Left ventricle myocardium inferior (tissue), 1 donor: Measurements from ENCODE around the gene KIAA1671. TPM values are rescaled to one million over a fixed set of nuclear protein-coding genes. Genes with fewer than 3 reads are reported as not detected.

Experiments
- DNase-seq: peaks from one replicate; pipeline ENCODE4 v3.0.0-alpha.2; 2020
- H3K27ac ChIP-seq: fragments of 200-600 bp; replicated peaks from 2 replicates; pipeline ENCODE4 v1.8.0; 2021
- H3K27me3 ChIP-seq: fragments of 200-600 bp; 2 replicates; pipeline ENCODE4 v1.8.0; 2021; ENCODE audit warnings: low read depth
- H3K36me3 ChIP-seq: fragments of 200-600 bp; 2 replicates; pipeline ENCODE4 v1.8.0; 2021
- H3K4me1 ChIP-seq: fragments of 200-600 bp; 2 replicates; pipeline ENCODE4 v1.8.0; 2021
- H3K4me3 ChIP-seq: fragments of 200-600 bp; 2 replicates; pipeline ENCODE4 v1.8.0; 2021; ENCODE audit warnings: mild to moderate bottlenecking, moderate library complexity
- H3K9me3 ChIP-seq: fragments of 200-600 bp; replicated peaks from 2 replicates; pipeline ENCODE4 v1.8.0; 2021
- intact Hi-C: fragments of 100-400 bp; cut with micrococcal nuclease; formaldehyde crosslinking; loops from one replicate; pipeline ENCODE4 v1.11.0; 2022
- total RNA-seq: library from RNA; stranded (reverse); fragmentation: NEBNext Ultra II Directional; extraction: Animal tissue kit (Norgen Biotek cat#: 25700); gene quantifications from one replicate; pipeline ENCODE4 v1.2.1, GENCODE V29; 2021
- TF ChIP-seq, protein P1 (sequence below): fragments of 200-600 bp; IDR thresholded peaks from 2 replicates; pipeline ENCODE4 v1.8.0; 2021; ENCODE audit warnings: antibody characterized with exemption, mild to moderate bottlenecking, borderline replicate concordance
- donor health status: DM: no; HTN: yes; CAD: no; lungs with severe emphysema.

The KIAA1671 gene
- total RNA-seq, 1 donor from 2014 or later, result 12.2 TPM

DNA sequence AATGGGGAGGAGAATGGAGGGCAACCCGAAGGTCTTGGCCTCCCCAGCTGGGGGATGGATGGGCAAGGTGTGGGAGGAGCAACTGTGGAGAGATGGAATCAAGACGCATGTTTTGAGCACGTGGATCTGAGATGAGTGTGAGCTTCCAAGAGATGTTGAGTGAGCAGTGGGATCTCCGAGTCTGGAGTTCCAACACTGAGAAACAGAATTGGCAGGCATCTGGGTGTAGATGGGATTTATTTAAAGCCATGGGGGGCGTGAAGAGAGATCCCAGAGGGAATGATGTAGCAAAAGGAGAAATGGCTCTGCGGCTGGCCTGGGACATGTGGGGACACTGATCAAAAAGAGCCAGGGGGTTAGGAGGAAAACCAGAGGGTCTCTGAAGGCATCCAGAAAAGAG lies 95.6 kb downstream of the KIAA1671 start:
- DNase-seq, result no peak

DNA sequence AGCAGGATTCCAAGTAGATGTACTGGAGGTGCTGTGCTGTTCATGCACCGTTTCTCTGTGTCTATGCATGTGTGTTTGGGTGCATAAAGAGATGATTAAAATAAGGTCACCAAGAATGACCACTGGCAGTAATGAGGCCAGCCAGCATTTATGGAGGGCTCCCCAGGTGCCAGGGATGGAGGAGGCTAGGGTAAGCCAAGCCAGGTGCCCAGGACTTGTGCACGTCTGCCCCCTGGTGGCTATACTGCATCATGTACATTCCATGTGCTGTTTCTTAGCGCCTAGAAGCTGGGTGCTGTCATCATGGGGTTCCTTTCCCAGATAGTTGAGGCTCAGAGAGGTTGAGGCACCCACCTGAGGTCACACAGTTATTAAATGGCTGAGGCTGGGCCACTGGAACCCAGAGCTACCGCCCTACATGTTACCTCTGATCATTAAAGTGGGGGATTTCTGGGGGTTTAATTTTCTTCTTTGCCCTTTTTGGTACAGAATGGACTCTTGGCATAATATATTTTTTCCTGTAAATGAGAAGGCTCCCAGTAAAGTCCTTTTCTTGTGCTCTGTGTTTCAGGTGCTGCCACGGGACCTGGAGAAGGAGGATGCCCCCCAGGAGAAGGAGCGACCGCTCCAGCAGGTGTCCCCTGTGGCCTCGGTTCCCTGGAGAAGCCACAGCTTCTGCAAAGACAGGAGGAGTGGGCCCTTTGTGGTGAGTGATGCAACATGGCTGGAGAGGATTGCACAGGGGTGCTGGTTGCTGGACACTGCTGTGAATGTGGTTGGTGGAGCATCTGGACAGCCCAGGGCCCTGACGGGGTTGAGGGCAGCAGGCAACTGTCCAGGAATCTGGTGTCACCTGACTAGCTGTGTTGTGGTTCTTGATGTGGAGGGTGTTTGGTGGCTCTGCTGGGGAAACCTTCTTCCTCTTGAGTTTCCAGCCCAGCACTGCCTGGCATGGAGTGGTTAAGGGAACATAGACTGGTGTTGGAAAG lies 96.4 kb downstream of the KIAA1671 start:
- Histone ChIP-seq H3K4me3 (no peak overlapping the region), H3K27me3 (no peaks in the 10 kb centered on the region), H3K4me1 (peaks cover 23% of the 10 kb centered on the region), H3K27ac (no peak overlapping the region), H3K36me3 (peaks cover 17% of the 10 kb centered on the region), H3K9me3 (peaks cover 8% of the 10 kb centered on the region)
- intact Hi-C loops, result loop anchor here (2.0 kb wide), 1 partner anchor 98 kb away; no protein-coding TSS in a partner anchor
- TF ChIP-seq, protein P1, sequence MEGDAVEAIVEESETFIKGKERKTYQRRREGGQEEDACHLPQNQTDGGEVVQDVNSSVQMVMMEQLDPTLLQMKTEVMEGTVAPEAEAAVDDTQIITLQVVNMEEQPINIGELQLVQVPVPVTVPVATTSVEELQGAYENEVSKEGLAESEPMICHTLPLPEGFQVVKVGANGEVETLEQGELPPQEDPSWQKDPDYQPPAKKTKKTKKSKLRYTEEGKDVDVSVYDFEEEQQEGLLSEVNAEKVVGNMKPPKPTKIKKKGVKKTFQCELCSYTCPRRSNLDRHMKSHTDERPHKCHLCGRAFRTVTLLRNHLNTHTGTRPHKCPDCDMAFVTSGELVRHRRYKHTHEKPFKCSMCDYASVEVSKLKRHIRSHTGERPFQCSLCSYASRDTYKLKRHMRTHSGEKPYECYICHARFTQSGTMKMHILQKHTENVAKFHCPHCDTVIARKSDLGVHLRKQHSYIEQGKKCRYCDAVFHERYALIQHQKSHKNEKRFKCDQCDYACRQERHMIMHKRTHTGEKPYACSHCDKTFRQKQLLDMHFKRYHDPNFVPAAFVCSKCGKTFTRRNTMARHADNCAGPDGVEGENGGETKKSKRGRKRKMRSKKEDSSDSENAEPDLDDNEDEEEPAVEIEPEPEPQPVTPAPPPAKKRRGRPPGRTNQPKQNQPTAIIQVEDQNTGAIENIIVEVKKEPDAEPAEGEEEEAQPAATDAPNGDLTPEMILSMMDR, result peak; percentile 92
- DNase-seq, result peak; percentile 66

More for the DNA sequence above, 95.6 kb downstream of the KIAA1671 start:
- intact Hi-C loops, result loop anchor here (2.0 kb wide), 1 partner anchor 97 kb away; no protein-coding TSS in a partner anchor
- Histone ChIP-seq H3K4me1 (peaks cover 24% of the 10 kb centered on the region), H3K4me3 (no peak overlapping the region), H3K9me3 (peaks cover 8% of the 10 kb centered on the region), H3K27ac (no peak overlapping the region), H3K36me3 (peaks cover 17% of the 10 kb centered on the region), H3K27me3 (no peaks in the 10 kb centered on the region)
- TF ChIP-seq, protein P1, result no peak

DNA sequence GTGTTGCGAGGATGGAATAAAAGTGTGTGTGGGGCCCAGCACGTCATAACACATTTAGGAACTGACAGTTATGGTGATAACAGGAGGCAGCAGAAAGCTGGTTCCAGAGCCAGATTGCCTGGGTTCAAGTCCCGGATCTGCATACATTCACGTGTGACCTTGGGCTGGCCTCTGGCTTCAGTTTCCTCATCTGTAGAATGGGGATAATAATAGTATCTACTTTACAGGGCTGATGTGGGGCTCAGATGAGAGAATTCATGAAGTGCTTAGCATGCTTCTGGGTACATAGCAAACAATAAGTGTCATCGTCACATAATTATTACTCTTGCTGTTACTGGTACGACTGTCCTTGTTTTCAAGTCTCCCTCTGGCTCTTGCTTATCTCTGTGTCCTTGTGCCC lies 97.3 kb downstream of the KIAA1671 start:
- Histone ChIP-seq H3K4me3 (no peak overlapping the region), H3K9me3 (peaks cover 8% of the 10 kb centered on the region), H3K27ac (no peak overlapping the region), H3K36me3 (peaks cover 17% of the 10 kb centered on the region), H3K4me1 (peaks cover 16% of the 10 kb centered on the region), H3K27me3 (no peaks in the 10 kb centered on the region)
- intact Hi-C loops, result loop anchor here (2.0 to 5.0 kb wide), 2 partner anchors 99 to 112 kb away; no protein-coding TSS in a partner anchor
- TF ChIP-seq, protein P1, result no peak
- no peak for DNase-seq

DNA sequence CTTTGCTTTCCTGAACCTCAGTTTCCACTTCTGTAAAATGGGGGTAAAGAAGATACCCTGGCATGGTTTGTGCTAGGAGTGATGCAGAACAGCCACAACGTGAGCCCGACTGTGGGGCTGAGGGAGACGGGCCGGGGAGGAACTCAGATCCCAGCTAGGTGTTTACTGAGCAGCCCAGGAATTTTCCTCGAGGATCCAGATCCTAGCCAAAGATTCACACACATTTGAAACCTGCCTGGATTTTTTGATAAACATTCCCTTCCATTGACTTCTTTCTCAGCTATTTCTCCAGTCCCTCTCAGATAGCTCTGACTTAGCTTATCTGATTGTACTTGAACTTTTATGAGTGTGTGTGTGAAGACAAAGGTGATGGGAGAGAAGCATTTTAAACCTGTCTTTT lies 98.0 kb downstream of the KIAA1671 start:
- intact Hi-C loops, result loop anchor here (5.0 kb wide), 1 partner anchor 113 kb away; no protein-coding TSS in a partner anchor
- Histone ChIP-seq H3K27me3 (no peaks in the 10 kb centered on the region), H3K4me3 (no peak overlapping the region), H3K4me1 (peaks cover 22% of the 10 kb centered on the region), H3K36me3 (peaks cover 17% of the 10 kb centered on the region), H3K27ac (no peak overlapping the region), H3K9me3 (peaks cover 8% of the 10 kb centered on the region)
- DNase-seq, result no peak
- TF ChIP-seq, protein P1, result no peak

DNA sequence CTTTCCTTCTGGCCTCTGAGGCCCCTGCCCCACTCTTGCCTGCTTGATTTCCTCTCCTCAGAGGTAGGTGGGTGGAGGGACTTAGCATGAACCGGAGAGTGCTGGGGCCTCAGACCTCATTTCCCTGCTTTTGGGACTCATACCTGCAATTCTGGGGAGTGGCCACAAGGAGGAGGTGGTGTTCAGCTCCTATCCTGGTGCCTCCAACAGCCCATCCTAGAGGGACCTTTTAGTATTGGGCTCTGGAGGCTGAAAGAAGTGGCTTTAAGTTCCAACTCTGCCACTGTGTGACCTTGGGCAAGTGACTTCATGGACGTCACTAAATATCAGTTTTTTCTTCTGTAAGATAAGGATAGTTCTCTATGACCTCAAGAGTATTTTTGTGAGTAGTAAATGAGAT lies 98.6 kb downstream of the KIAA1671 start:
- H3K27me3 ChIP-seq, result no peaks in the 10 kb centered on the region
- H3K4me1 ChIP-seq, result peaks cover 22% of the 10 kb centered on the region
- H3K9me3 ChIP-seq, result peaks cover 8% of the 10 kb centered on the region
- H3K27ac ChIP-seq, result no peak overlapping the region
- DNase-seq, result no peak
- intact Hi-C loops, result loop anchor here (5.0 kb wide), 1 partner anchor 114 kb away; no protein-coding TSS in a partner anchor
- TF ChIP-seq, protein P1, result no peak
- no peak overlapping the region for H3K4me3 ChIP-seq
- H3K36me3 ChIP-seq, result peaks cover 17% of the 10 kb centered on the region
